NCI-H2171 treated with DMSO at 0.1 percent for 48 hours (cell line): ENCODE measurements around the gene EMC9.
"Not testable (repeated sequence)": the region's sequence is repeated elsewhere in the genome, so short reads cannot be mapped to it uniquely, and the experiment has no call there.

Experiments used
- DNase-seq: peaks from one replicate; lab custom pipeline; 2025; lab: John Stamatoyannopoulos, UW

EMC9 gene

GRCh38 chr14:24108336-24108874 lies 33.0 kb downstream of the EMC9 start:
- DNase-seq = no peak

GRCh38 chr14:24106672-24107271 lies 34.6 kb downstream of the EMC9 start:
- DNase-seq = no peak

DNA sequence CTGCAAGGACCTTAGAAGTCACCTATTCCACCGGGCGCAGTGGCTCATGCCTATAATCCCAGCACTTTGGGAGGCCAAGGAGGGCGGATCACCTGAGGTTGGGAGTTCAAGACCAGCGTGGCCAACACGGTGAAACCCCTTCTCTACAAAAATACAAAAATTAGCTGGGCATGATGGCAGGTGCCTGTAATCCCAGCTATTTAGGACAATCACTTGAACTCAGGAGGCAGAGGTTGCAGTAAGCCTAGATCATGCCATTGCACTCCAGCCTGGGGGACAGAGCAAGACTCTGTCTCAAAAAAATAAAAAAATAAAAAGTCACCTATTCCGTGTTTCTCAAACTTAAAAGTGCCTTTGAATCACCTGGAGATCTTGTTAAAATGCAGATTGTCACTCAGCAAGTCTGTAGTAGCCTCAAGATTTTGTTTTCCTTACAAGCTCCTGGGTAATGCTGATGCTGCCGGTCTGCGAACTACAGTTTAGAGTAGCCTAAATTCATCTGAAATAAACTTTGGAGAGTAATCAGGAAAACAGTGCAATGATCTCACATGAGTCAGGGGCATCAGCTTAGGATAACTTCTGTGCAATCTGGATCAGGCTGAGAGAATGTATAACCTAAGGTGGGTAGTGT lies 35.7 kb downstream of the EMC9 start:
- DNase-seq = not testable (repeated sequence)

GRCh38 chr14:24103451-24103850 lies 37.9 kb downstream of the EMC9 start:
- no peak for DNase-seq

GRCh38 chr14:24102357-24103048 lies 38.9 kb downstream of the EMC9 start:
- DNase-seq = no peak

GRCh38 chr14:24100982-24101494 lies 40.4 kb downstream of the EMC9 start:
- DNase-seq = no peak

- DNase-seq = no peak
Measured at GRCh38 chr14:24100197-24100981, 41.0 kb downstream of the EMC9 start.

DNA sequence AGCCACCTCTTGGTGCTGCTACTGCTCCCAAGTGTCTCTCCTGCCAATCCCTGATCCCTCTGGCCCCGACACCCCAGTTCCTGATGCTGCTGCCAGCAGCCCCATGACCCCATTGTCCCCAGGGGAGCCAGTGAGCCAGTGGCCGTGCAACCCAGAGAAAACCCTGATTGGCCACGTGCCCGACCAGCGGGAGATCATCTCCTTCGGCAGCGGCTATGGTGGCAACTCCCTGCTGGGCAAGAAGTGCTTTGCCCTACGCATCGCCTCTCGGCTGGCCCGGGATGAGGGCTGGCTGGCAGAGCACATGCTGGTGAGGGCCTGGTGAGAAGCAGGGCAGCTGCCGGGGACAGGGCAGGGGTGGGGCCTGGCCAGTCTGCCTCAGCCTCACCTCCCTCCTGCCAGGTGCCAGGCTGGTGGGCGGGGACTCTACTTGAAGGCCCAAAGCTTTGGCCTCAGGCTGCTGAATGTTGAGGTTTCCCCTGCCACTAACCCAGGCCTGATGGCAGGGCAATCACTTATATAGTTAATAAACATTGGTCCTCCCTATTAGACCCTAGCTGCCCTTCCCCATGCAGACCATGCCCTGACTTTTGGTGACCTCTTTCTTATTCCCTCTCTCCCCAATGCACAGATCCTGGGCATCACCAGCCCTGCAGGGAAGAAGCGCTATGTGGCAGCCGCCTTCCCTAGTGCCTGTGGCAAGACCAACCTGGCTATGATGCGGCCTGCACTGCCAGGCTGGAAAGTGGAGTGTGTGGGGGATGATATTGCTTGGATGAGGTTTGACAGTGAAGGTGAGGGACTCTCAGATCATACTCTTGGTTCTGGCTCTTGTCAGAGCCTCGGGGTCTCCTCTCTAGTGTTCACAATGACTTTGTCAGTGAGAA lies 42.2 kb downstream of the EMC9 start:
- DNase-seq = no peak

DNA sequence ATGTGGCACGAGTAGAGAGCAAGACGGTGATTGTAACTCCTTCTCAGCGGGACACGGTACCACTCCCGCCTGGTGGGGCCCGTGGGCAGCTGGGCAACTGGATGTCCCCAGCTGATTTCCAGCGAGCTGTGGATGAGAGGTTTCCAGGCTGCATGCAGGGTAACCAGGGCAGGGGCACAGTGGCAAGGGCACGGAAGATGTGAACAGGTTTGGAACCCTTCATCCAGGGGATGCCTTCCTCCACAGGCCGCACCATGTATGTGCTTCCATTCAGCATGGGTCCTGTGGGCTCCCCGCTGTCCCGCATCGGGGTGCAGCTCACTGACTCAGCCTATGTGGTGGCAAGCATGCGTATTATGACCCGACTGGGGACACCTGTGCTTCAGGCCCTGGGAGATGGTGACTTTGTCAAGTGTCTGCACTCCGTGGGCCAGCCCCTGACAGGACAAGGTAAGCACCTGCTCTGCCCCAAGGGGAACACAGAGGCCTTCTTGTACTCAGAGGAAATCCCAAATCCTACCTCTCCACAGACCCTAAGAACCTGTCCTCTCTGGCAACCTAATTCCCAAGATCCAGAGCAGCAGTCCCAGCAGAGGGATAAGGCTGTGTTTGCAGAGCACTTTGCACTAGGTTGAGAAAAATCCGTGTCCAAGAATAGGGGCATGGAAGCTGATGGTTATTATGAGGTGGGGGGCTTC lies 43.0 kb downstream of the EMC9 start:
- DNase-seq = no peak

- no peak for DNase-seq
Measured at GRCh38 chr14:24096545-24097181, 44.7 kb downstream of the EMC9 start.

DNA sequence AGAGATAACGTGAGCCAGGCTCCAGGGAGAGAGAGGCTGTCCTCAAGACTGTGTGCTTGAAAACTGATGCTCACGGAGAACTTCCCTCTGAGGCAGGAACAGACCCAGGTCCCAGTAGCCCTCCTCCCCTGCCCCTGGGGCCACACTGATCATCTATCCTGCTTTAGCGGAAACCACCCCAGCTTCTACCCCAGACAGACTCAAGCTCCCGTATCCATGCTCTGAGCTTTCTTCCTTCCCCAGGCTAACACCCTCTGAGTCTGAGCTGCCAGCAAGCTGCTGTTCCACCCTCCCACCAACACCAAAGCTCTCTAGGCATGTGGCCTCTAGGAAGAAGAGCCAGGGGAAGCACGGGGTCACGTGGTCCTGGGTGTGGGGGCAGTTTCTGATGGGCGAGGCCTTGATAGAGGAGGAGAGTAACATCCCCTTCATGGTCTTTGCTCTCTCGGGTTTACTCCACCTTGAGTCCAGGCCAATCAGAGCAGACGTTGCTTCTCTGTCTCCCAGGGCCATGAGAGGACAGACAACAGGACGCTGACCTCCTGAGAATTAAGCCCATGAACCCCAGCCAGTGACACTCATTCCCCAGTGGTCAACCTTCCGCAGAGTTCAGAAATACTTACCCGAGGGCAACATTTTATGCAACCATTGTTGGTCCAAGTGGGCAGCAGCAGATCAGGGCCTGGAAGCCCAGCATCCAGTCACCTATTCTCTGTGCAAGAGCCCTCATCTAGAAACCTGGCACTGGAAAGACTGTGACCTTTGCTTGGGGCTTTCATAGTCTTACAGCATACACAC lies 45.9 kb downstream of the EMC9 start:
- no peak for DNase-seq

DNA sequence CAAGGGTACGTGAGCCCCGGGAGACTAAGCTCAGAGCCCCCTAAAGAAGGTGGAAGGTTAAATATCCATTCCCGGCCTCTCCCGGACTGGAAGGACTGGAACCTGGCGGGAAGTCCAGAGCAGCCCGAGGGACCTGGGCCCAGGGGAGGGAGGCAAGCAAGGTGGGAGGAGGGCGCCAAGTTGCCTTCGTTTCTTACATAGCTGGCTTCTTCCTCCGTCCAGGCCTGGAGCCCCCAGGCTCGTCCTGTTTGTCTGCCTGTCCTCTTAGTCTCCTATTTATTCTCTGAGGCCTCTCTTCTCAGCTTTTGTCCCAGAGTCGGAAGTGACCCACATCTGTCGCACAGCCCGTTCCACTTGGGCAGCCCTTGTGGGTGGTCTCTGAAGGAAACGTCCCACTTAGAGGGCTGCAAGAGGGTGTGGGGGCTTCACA lies 46.5 kb downstream of the EMC9 start:
- DNase-seq = no peak

GRCh38 chr14:24093901-24094840 lies 47.2 kb downstream of the EMC9 start, which contains the start of gene PCK2:
Gene PCK2 (plus strand): TSS chr14:24094311. CDS start chr14:24094406, 95 bp downstream.
- DNase-seq = peak; percentile 85

GRCh38 chr14:24093207-24093900 lies 48.0 kb downstream of the EMC9 start:
- no peak for DNase-seq

DNA sequence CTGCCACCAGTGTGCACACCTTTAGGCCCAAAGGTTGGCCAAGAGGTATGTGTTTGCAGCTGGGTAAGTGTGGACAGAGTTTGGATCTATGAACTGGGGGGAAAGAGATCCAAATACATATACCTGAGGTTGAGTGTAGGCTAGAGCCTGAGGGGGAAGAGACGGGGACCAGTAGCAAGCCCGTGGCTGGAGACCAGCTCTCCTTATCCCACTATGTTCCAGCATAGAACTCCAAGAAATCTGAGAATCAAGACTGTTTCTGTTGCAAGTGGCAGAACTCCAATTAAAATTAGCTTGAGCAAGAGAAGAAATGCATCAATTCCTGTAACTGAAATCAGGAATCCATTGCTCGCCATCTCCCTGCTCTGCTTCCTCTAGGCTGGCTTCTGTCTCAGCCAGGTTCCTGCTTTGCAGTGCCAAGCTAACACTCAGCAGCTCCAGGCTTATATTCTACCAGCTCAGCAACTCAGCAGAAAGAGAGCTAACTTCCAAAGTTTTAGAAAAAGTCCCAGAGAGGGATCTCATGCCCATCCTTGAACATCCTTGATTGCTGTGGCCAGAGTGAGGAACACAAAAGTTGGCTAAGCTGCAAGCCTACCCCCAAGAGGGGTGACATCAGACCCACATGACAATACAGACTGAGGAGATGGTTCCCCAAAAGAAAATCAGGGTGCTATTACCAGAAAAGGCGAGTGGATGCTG lies 48.7 kb downstream of the EMC9 start:
- DNase-seq = no peak

GRCh38 chr14:24092110-24092504 lies 49.3 kb downstream of the EMC9 start:
- DNase-seq = no peak

GRCh38 chr14:24089890-24090289 lies 51.5 kb downstream of the EMC9 start:
- DNase-seq = no peak
